ENCODE results near the gene CCDC92. TPM values are rescaled to one million over a fixed set of nuclear protein-coding genes. Genes with fewer than 3 reads are reported as not detected.

Gene CCDC92
- total and polyA plus RNA-seq, 2 donors (not counting 3 experiments of a cell fraction or from before 2014, with no cell fraction given), result 41.2 to 41.6 TPM

GRCh38 chr12:123889848-123890535 lies 82.6 kb downstream of the CCDC92 start:
- ChIA-PET CTCF (interaction anchor here (0.6 to 2.0 kb wide), 2 partner anchors 15 to 142 kb away, joined by 3 to 7 read pairs; no protein-coding TSS in a partner anchor), POLR2A (no interaction called here)
- Histone ChIP-seq H3K9ac (replicated peaks; ENCODE audit: extremely low read depth, insufficient read depth, low read length) (no peak overlapping the region), H3K9me3 (replicated peaks; ENCODE audit: control insufficient read depth, insufficient read depth, low read length) (no peaks in the 10 kb centered on the region), H3K79me2 (ENCODE audit: control insufficient read depth, insufficient read depth, low read length) (no peaks in the 10 kb centered on the region), H3K4me3 (replicated peaks in 1 of 3; ENCODE audit: insufficient read depth in 1 of 3, low read depth in 1 of 3, low read length in 3 of 3) (no peak overlapping the region), H3K9me1 (replicated peaks; ENCODE audit: control insufficient read depth, extremely low read depth, insufficient read depth, low read length) (no peaks in the 10 kb centered on the region), H3K36me3 (ENCODE audit: control insufficient read depth in 2 of 2, extremely low read depth in 1 of 2, insufficient read depth in 2 of 2, low read length in 2 of 2) (no peaks in the 10 kb centered on the region), H2AFZ (ENCODE audit: low read depth, low read length) (no peak overlapping the region), H4K20me1 (replicated peaks; ENCODE audit: control insufficient read depth, extremely low read depth, insufficient read depth, low read length) (no peaks in the 10 kb centered on the region), H3K4me1 (ENCODE audit: control insufficient read depth, extremely low read depth, insufficient read depth, low read length) (no peaks in the 10 kb centered on the region), H3K27ac (ENCODE audit: insufficient read depth, low read depth, low read length) (no peak overlapping the region), H3K4me2 (ENCODE audit: insufficient read depth, low read length) (no peak overlapping the region), H3K27me3 (ENCODE audit: control insufficient read depth in 2 of 2, insufficient read depth in 2 of 2, low read length in 2 of 2) (peaks cover 1 to 3% of the 10 kb centered on the region in 2 experiments)
- dilution Hi-C loops (cut with MboI; ENCODE audit: extremely low pct_ligation_motif_present, low sequenced_read_pairs), result no loop called here
- BruUV-seq (replicated peaks), result no TSS peak
- no peak for FAIRE-seq
- TF ChIP-seq MAX (IDR thresholded peaks at IDR 0.05; ENCODE audit: insufficient read depth, insufficient read length) (no peak), CTCF (IDR thresholded peaks at IDR 0.05; ENCODE audit: extremely low read depth in 1 of 2, insufficient read depth in 1 of 2, low read depth in 1 of 2, low read length in 2 of 2) (no peak)
- intact Hi-C loops (cut with micrococcal nuclease), result no loop called here
- DNase-seq (ENCODE audit: low read depth, low spot score), result no peak

DNA sequence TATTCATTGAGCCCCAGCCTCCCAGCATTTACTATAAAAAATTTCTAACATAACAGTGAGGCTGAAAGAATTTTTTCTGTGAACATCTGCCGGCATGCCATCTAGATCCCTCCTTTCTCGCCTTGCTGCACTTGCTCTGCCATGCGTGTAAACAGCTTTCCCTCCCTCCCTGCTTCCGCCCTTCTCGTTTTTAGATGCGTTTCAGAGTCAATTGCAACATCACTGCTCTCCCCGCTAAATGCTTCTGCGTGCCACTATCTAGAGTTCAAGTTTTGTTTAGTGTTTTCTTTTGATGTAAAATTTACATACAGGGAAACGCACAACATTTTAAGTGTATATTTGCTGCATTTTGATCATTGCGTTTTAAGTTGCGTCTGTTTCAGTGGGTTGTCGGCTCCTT lies 83.6 kb downstream of the CCDC92 start:
- POLR2A ChIA-PET, result no interaction called here
- FAIRE-seq (no peak), DNase-seq (ENCODE audit: low read depth, low spot score) (no peak)
- CTCF ChIA-PET, result no interaction called here
- Histone ChIP-seq H4K20me1 (replicated peaks; ENCODE audit: control insufficient read depth, extremely low read depth, insufficient read depth, low read length) (no peaks in the 10 kb centered on the region), H3K9me1 (replicated peaks; ENCODE audit: control insufficient read depth, extremely low read depth, insufficient read depth, low read length) (no peaks in the 10 kb centered on the region), H3K4me3 (replicated peaks in 1 of 3; ENCODE audit: insufficient read depth in 1 of 3, low read depth in 1 of 3, low read length in 3 of 3) (no peak overlapping the region), H3K36me3 (ENCODE audit: control insufficient read depth in 2 of 2, extremely low read depth in 1 of 2, insufficient read depth in 2 of 2, low read length in 2 of 2) (no peaks in the 10 kb centered on the region), H3K4me2 (ENCODE audit: insufficient read depth, low read length) (no peak overlapping the region), H3K9me3 (replicated peaks; ENCODE audit: control insufficient read depth, insufficient read depth, low read length) (no peaks in the 10 kb centered on the region), H3K4me1 (ENCODE audit: control insufficient read depth, extremely low read depth, insufficient read depth, low read length) (no peaks in the 10 kb centered on the region), H3K27me3 (ENCODE audit: control insufficient read depth in 2 of 2, insufficient read depth in 2 of 2, low read length in 2 of 2) (peaks cover 3% of the 10 kb centered on the region in 2 experiments), H3K79me2 (ENCODE audit: control insufficient read depth, insufficient read depth, low read length) (no peaks in the 10 kb centered on the region), H3K9ac (replicated peaks; ENCODE audit: extremely low read depth, insufficient read depth, low read length) (no peak overlapping the region), H2AFZ (ENCODE audit: low read depth, low read length) (no peak overlapping the region), H3K27ac (ENCODE audit: insufficient read depth, low read depth, low read length) (no peak overlapping the region)
- dilution Hi-C loops (cut with MboI; ENCODE audit: extremely low pct_ligation_motif_present, low sequenced_read_pairs) (no loop called here), intact Hi-C loops (cut with micrococcal nuclease) (no loop called here)
- no TSS peak for BruUV-seq (replicated peaks)
- TF ChIP-seq MYC (IDR thresholded peaks at IDR 0.05; ENCODE audit: low read depth, low read length), result no peak
- TF ChIP-seq FOS (IDR thresholded peaks at IDR 0.05; ENCODE audit: borderline replicate concordance, insufficient read depth, low read length), result no peak
